Activated naive CD8-positive, alpha-beta T cell treated with anti-CD3 and anti-CD28 coated beads, Interleukin-2, amount 10 ng/mL, durations not matched to agents 7 days and 5 days (primary cell): ENCODE measurements around the gene TRIP12. TPM values are rescaled to one million over a fixed set of nuclear protein-coding genes. Genes with fewer than 3 reads are reported as not detected.
"Not testable (repeated sequence)": the region's sequence is repeated elsewhere in the genome, so short reads cannot be mapped to it uniquely, and the experiment has no call there.

Experiments used
- ATAC-seq: fragments of 150-1000 bp; cut with Tn5 transposase; one replicate; pipeline ENCODE4 v1.10.0; 2021; ENCODE audit warnings: low read depth, moderate library complexity
- POLR2A ChIA-PET: fragments of 350-600 bp; sonication (Branson Sonifier 250); formaldehyde crosslinking; loops from one replicate; lab custom pipeline; 2021; ENCODE audit warnings: antibody characterized with exemption; lab: Charles Lee
- DNase-seq: peaks from one replicate; pipeline ENCODE4 v3.0.0; 2021
- H3K27ac Mint-ChIP-seq: one replicate; pipeline ENCODE4 v1.8.0; 2022; ENCODE audit warnings: mild to moderate bottlenecking, mixed read lengths
- H3K27me3 Mint-ChIP-seq: one replicate; pipeline ENCODE4 v1.8.0; 2022; ENCODE audit warnings: mild to moderate bottlenecking, moderate library complexity, mixed read lengths
- H3K36me3 Mint-ChIP-seq: one replicate; pipeline ENCODE4 v1.8.0; 2021; ENCODE audit warnings: mild to moderate bottlenecking, mixed read lengths
- H3K4me1 Mint-ChIP-seq: one replicate; pipeline ENCODE4 v1.8.0; 2021; ENCODE audit warnings: mixed read lengths
- H3K4me3 Mint-ChIP-seq: one replicate; pipeline ENCODE4 v1.8.0; 2022; ENCODE audit warnings: mild to moderate bottlenecking, moderate library complexity, mixed read lengths
- H3K9me3 Mint-ChIP-seq: one replicate; pipeline ENCODE4 v1.8.0; 2021; ENCODE audit warnings: mixed read lengths
- total RNA-seq, 2 experiments: library from RNA; stranded (reverse); gene quantifications; one replicate each; pipeline ENCODE4 v1.2.3, GENCODE V29; 2021

Gene TRIP12
- total RNA-seq, 2 experiments from 2014 or later = 215 to 220 TPM

DNA sequence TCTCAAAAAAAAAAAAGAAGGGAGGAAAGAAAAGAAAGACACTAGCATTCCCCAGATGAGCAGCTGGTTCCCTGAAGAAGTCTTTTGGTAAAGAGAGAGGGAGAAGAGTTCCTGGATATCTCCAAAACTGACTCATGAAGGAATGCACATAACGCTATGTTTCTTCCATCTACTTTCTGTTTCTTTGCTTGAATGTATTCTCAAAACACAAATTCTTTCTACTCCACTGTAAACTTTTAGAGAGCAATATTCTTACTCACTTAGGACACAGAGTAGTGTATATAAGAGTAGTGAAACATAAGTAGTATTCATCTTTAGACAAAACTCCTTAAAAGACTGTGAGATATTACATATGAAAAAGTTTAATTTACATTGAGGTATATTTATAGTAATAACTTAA lies 64.2 kb downstream of the TRIP12 start:
- peaks cover 16% of the 10 kb centered on the region for H3K4me1 Mint-ChIP-seq
- H3K27ac Mint-ChIP-seq = peak overlapping the region; percentile 9

DNA sequence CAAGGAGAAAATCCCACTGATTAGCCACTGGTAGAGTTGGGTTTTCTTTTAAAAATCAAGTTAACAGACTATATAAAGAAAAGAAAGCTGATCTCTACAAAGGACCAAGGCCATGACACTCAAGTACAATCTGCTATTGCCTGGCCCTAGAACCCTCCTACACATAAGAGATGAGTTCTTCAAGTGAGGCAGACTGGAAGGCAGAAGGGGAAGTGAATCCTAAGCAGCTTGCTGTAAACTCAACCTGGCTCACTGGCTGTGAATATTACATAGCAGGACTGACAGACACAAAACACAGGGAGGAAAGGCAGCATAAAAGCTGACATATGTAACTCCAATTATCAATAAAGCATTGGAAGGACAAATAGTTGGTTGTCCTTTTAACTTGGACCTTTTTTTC lies 65.4 kb downstream of the TRIP12 start:
- H3K36me3 Mint-ChIP-seq = peaks cover 30% of the 10 kb centered on the region
- peaks cover 25% of the 10 kb centered on the region for H3K4me1 Mint-ChIP-seq
- H3K4me3 Mint-ChIP-seq = no peak overlapping the region
- H3K27me3 Mint-ChIP-seq = no peaks in the 10 kb centered on the region
- H3K27ac Mint-ChIP-seq = no peak overlapping the region
- DNase-seq = no peak
- POLR2A ChIA-PET = no interaction called here
- no peaks in the 10 kb centered on the region for H3K9me3 Mint-ChIP-seq
- no peak for ATAC-seq

More for the DNA sequence above, 64.2 kb downstream of the TRIP12 start:
- Mint-ChIP-seq H3K27me3 (no peaks in the 10 kb centered on the region), H3K4me3 (no peak overlapping the region), H3K36me3 (peaks cover 25% of the 10 kb centered on the region), H3K9me3 (no peaks in the 10 kb centered on the region)
- DNase-seq (no peak), ATAC-seq (no peak)
- POLR2A ChIA-PET = no interaction called here

DNA sequence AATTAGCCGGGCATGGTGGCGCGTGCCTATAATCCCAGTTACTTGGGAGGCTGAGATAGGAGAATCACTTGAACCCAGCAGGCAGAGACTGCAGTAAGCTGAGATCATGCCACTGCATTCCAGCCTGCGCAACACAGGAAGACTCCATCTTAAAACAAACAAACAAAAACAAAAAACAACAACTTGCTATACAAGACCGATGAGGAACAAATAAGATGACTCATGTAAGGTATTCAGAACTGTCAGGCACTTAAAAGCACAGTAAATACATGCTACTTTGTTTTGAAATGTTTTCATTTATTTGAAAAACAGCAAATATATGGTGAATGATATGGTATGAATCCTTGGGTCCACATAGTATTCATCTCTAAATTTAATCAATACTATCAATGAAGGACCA lies 66.7 kb downstream of the TRIP12 start:
- no peak for ATAC-seq
- peaks cover 25% of the 10 kb centered on the region for H3K4me1 Mint-ChIP-seq
- H3K36me3 Mint-ChIP-seq = peaks cover 33% of the 10 kb centered on the region
- H3K4me3 Mint-ChIP-seq = no peak overlapping the region
- no peaks in the 10 kb centered on the region for H3K9me3 Mint-ChIP-seq
- H3K27ac Mint-ChIP-seq = no peak overlapping the region
- DNase-seq = no peak
- no peaks in the 10 kb centered on the region for H3K27me3 Mint-ChIP-seq
- POLR2A ChIA-PET = no interaction called here

DNA sequence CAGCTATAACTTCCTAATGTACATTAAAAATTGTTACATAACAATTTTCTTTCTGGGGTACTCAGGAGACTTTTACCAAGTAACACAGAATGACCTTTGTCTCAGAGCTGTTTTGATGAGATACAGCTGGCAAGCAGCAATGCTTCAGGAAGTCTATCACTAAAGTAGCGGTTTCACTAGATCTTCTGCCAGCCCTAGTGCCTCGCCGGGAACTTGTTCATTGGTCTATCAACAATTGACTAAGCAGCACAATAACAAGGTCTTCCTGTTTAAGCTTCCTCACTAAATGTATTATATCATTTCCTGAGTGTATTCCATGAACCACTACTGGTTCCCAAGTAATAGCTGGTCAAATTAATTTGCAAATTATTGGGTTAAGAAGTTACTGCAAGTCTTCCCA lies 69.2 kb downstream of the TRIP12 start:
- Mint-ChIP-seq H3K27ac (peak overlapping the region; percentile 13), H3K4me1 (peaks cover 28% of the 10 kb centered on the region), H3K36me3 (peaks cover 30% of the 10 kb centered on the region), H3K9me3 (no peaks in the 10 kb centered on the region), H3K4me3 (peak overlapping the region; percentile 4), H3K27me3 (no peaks in the 10 kb centered on the region)
- POLR2A ChIA-PET = interaction anchor here (1.4 kb wide), 1 partner anchor 69 kb away, joined by 7 read pairs; the partner anchor contains the start of genes FBXO36 and TRIP12
- ATAC-seq (peak; percentile 96), DNase-seq (no peak)

DNA sequence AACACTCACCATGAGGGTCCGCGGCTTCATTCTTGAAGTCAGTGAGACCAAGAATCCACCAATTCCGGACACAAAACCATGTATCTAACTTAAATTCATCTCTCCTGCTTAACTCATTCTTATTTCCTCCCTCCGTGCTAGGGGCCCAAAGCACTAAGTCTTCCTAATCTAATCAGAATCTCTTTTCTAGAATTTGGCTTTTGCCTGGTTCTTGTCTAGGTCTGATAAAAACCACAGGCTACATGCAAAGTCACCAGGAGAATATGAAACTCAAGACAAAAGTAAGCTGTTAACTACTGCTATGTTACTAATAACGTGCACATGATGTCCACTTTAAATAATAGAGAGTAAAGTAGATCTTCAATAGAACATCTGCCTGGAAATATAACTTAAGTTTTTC lies 69.9 kb downstream of the TRIP12 start:
- POLR2A ChIA-PET = interaction anchor here (1.4 kb wide), 1 partner anchor 70 kb away, joined by 7 read pairs; the partner anchor contains the start of genes FBXO36 and TRIP12
- Mint-ChIP-seq H3K27ac (peak overlapping the region; percentile 55), H3K4me1 (peaks cover 28% of the 10 kb centered on the region), H3K4me3 (peak overlapping the region; percentile 2), H3K36me3 (peaks cover 31% of the 10 kb centered on the region), H3K27me3 (no peaks in the 10 kb centered on the region), H3K9me3 (no peaks in the 10 kb centered on the region)
- ATAC-seq = no peak
- DNase-seq = no peak

DNA sequence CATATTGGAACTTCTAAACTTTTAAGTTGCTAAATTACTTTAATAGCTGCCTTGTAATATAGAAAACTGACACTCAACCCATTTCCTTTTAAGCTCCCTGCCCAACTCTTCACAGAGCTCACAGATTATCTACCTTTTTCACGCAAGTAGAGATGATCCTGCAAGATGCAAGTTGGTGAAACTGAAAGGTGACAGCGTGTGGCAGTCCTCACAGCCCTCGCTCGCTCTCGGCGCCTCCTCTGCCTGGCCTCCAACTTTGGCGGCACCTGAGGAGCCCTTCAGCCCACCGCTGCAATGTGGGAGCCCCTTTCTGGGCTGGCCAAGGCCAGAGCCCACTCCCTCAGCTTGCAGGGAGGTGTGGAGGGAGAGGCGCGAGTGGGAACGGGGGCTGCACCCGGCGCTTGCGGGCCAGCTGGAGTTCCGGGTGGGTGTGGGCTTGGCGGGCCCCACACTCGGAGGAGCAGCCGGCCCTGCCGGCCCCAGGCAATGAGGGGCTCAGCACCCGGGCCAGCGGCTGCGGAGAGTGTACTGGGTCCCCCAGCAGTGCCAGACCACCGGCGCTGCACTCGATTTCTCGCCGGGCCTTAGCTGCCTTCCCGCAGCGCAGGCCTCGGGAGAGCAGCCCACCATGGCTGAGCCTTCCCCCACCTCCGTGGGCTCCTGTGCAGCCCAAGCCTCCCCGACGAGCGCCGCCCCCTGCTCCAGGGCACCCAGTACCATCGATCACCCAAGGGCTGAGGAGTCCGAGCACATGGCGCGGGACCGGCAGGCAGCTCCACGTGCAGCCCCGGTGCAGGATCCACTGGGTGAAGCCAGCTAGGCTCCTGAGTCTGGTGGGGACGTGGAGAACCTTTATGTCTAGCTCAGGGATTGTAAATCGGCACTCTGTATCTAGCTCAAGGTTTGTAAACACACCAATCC lies 71.2 kb downstream of the TRIP12 start:
- peaks cover 31% of the 10 kb centered on the region for H3K36me3 Mint-ChIP-seq
- DNase-seq, H3K9me3 Mint-ChIP-seq, H3K27ac Mint-ChIP-seq, POLR2A ChIA-PET, ATAC-seq, H3K4me3 Mint-ChIP-seq, H3K27me3 Mint-ChIP-seq: not testable (repeated sequence)
- peaks cover 28% of the 10 kb centered on the region for H3K4me1 Mint-ChIP-seq

DNA sequence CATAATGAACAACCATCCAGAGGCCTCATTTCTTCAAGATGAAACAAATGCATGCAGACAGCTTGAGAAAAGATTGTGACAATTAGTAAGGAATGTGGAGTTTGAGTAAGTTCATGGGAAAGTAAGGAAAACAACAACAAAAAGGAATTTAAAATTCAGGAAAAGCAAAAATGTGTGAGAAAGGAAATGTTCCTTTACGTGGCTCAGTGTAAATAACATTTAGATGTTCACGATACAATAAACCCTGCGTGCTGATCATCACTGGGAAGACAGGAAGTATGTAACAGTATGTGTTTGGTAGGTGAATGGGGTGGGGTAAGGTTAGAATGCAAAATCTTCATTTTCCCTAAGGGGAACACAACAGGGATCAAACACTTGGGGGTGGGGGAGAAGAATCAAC lies 72.7 kb downstream of the TRIP12 start:
- ATAC-seq = peak; percentile 37
- H3K27me3 Mint-ChIP-seq = no peaks in the 10 kb centered on the region
- POLR2A ChIA-PET = no interaction called here
- peaks cover 28% of the 10 kb centered on the region for H3K4me1 Mint-ChIP-seq
- H3K4me3 Mint-ChIP-seq = peak overlapping the region; percentile 8
- peak overlapping the region; percentile 55 for H3K27ac Mint-ChIP-seq
- H3K36me3 Mint-ChIP-seq = peaks cover 42% of the 10 kb centered on the region
- no peaks in the 10 kb centered on the region for H3K9me3 Mint-ChIP-seq
- DNase-seq = no peak

DNA sequence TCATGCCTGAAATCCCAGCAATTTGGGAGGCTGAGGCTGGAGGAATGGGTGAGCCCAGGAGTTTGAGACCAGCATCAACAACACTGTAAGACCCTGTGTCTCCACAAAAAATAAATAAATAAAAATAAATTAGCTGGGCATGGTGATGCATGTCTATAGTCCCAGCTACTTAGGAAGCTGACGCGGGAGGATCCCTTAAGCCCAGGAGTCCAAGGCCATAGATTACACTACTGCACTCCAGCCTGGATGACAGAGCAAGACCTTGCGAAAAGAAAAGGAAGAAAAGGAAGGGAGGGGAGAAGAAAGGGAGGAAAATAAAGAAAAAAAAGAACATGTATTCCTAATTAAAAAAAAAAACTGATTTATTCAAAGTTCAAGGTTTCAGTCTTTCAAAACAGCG lies 78.2 kb downstream of the TRIP12 start:
- Mint-ChIP-seq H3K4me3 (no peak overlapping the region), H3K27ac (no peak overlapping the region), H3K27me3 (no peaks in the 10 kb centered on the region), H3K36me3 (peaks cover 41% of the 10 kb centered on the region), H3K9me3 (no peaks in the 10 kb centered on the region), H3K4me1 (peaks cover 4% of the 10 kb centered on the region)
- POLR2A ChIA-PET = interaction anchor here (0.7 kb wide), 1 partner anchor 931 kb away, joined by 3 read pairs; no protein-coding TSS in a partner anchor
- ATAC-seq (no peak), DNase-seq (no peak)

DNA sequence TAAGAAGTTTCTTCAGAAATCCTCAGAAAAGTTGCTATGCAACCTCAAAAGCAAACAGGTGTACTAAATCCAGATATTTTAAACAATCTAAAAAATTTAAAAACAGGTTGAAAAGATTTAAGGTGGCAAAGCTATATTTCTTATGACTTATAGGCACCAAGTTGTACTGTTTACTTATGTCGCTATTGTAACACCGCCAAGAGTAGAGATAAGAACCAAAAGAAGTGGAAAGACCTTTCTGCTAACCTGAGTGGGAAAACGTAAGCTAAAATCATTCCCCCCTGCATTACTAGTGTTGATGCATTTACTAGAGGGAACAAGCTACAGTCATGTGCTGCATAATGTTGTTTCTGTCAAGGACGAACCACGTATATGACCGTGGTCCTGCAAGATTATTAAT lies 83.1 kb downstream of the TRIP12 start:
- ATAC-seq (no peak), DNase-seq (no peak)
- Mint-ChIP-seq H3K4me1 (peaks cover 24% of the 10 kb centered on the region), H3K9me3 (no peaks in the 10 kb centered on the region), H3K4me3 (no peak overlapping the region), H3K27ac (no peak overlapping the region), H3K36me3 (peaks cover 35% of the 10 kb centered on the region), H3K27me3 (no peaks in the 10 kb centered on the region)
- POLR2A ChIA-PET = no interaction called here

DNA sequence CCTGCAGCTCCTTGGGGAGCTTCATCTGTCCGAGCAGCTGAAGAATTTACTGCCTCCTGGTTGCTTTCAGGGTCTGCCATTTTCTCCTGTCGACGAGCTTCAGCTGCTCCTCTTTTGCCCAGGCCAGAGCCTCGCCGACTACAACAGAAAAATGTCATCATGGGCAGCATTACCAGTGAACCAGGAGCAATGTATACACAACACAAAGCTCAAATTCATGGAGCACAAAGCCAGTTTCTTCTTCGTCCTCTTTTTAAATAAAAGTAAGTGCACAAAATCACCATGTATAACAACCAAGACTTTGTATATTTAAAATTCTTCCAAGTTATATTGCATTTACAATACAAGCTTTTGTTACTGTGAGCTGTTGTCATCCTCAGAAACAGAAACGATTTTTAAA lies 85.0 kb downstream of the TRIP12 start:
- Mint-ChIP-seq H3K4me1 (peaks cover 33% of the 10 kb centered on the region), H3K9me3 (no peaks in the 10 kb centered on the region), H3K36me3 (peaks cover 39% of the 10 kb centered on the region), H3K4me3 (peak overlapping the region; percentile 29), H3K27me3 (no peaks in the 10 kb centered on the region), H3K27ac (no peak overlapping the region)
- no peak for ATAC-seq
- POLR2A ChIA-PET = interaction anchor here (0.6 kb wide), 1 partner anchor 85 kb away, joined by 4 read pairs; no protein-coding TSS in a partner anchor
- DNase-seq = no peak

DNA sequence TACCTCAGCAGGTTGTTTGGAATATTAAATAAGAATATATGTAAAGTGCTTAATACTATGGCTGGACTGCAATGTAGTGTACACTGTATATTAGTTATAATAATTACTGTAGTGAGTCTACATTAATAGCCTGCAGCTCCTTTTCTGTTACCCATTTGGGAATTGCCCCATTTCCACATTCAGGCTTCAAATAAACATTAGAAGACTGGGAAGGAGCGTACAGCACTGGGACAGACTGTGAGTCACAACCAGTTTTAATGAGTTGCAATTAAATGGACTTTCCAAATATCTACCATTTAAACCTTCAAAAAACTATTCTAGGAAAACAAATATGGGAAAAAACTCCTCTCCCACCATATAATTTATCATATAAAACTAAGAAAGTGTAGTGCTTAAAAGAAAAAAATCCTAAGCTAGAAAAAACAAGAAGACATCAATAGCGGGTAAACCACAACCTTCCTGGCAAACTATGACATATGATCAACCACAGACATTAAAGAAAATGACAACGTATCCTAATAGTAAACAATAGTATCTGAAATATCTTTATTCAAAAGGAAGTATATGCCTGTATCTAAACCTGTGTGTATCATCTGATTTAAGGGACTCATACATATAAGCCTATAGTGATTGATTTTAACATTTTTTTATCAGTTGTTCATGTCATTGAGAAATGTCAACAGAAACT lies 86.1 kb downstream of the TRIP12 start:
- H3K9me3 Mint-ChIP-seq = no peaks in the 10 kb centered on the region
- peaks cover 39% of the 10 kb centered on the region for H3K36me3 Mint-ChIP-seq
- ATAC-seq = no peak
- POLR2A ChIA-PET = no interaction called here
- H3K27ac Mint-ChIP-seq = no peak overlapping the region
- H3K4me3 Mint-ChIP-seq = peak overlapping the region; percentile 15
- peaks cover 37% of the 10 kb centered on the region for H3K4me1 Mint-ChIP-seq
- H3K27me3 Mint-ChIP-seq = no peaks in the 10 kb centered on the region
- DNase-seq = no peak

DNA sequence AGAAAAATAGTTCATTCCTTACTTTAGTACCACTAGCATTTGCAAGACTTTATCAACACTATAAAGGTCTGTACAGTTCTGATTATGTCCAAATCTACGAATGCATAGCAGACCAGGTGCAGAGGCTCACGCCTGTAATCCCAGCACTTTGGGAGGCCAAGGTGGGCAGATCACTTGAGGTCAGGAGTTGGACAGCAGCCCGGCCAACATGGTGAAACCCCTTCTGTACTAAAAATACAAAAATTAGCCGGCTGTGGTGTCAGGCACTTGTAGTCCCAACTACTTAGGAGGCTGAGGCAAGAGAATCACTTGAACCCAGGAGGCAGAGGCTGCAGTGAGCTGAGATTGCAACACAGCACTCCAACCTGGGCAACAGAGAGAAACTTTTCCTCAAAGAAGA lies 87.4 kb downstream of the TRIP12 start:
- ATAC-seq, POLR2A ChIA-PET, H3K9me3 Mint-ChIP-seq, H3K27ac Mint-ChIP-seq, DNase-seq, H3K27me3 Mint-ChIP-seq, H3K4me3 Mint-ChIP-seq: not testable (repeated sequence)
- Mint-ChIP-seq H3K4me1 (peaks cover 37% of the 10 kb centered on the region), H3K36me3 (peaks cover 34% of the 10 kb centered on the region)

DNA sequence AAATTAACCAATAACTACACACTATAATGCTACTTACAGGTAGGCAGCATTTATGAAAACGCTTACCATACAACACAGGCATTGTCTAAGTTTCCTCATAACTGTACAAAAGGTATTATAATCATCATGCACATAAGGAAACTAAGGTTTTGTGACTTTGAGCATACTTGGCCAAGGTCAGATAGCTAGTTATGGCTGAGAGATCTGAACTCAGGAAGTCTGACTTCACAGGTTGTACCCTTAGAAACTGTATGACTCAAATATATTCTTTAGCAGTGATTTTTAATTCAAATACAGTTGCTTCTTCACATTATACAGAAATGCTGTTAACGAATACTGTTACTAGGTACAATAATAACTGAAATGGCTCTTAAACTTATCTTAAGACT lies 89.3 kb downstream of the TRIP12 start:
- no peak overlapping the region for H3K4me3 Mint-ChIP-seq
- POLR2A ChIA-PET = interaction anchor here (1.1 kb wide), 1 partner anchor 89 kb away, joined by 3 read pairs; the partner anchor contains the start of gene TRIP12
- peaks cover 32% of the 10 kb centered on the region for H3K4me1 Mint-ChIP-seq
- ATAC-seq (peak; percentile 39), DNase-seq (no peak)
- peaks cover 39% of the 10 kb centered on the region for H3K36me3 Mint-ChIP-seq
- H3K27me3 Mint-ChIP-seq = no peaks in the 10 kb centered on the region
- H3K27ac Mint-ChIP-seq = no peak overlapping the region
- no peaks in the 10 kb centered on the region for H3K9me3 Mint-ChIP-seq
